Activated T-helper 2 cell treated with anti-CD3 and anti-CD28 coated beads, Interferon-gamma antibody, Interleukin-2, Interleukin-4, amounts not matched to agents 10 μg/mL and 5 μg/mL and 100 μg/mL, durations not matched to agents 14 hours and 24 hours and 36 hours (primary cell): ENCODE results near the gene NPY2R. TPM values are rescaled to one million over a fixed set of nuclear protein-coding genes. Genes with fewer than 3 reads are reported as not detected.

Experiments
- DNase-seq: peaks from one replicate; pipeline ENCODE4 v3.0.0; 2021; ENCODE audit warnings: low spot score
- H3K27ac Mint-ChIP-seq: one replicate; pipeline ENCODE4 v1.8.0; 2021; ENCODE audit warnings: mixed read lengths
- H3K27me3 Mint-ChIP-seq: one replicate; pipeline ENCODE4 v1.8.0; 2021; ENCODE audit warnings: low read depth, mixed read lengths
- H3K36me3 Mint-ChIP-seq: one replicate; pipeline ENCODE4 v1.8.0; 2021; ENCODE audit warnings: low read depth, mixed read lengths
- H3K4me1 Mint-ChIP-seq: one replicate; pipeline ENCODE4 v1.8.0; 2021; ENCODE audit warnings: low read depth, mixed read lengths
- H3K4me3 Mint-ChIP-seq: one replicate; pipeline ENCODE4 v1.8.0; 2021; ENCODE audit warnings: low read depth, mild to moderate bottlenecking, moderate library complexity, mixed read lengths
- H3K9me3 Mint-ChIP-seq: one replicate; pipeline ENCODE4 v1.8.0; 2021; ENCODE audit warnings: mixed read lengths
- intact Hi-C: fragments of 100-400 bp; cut with micrococcal nuclease; formaldehyde crosslinking; loops from one replicate; pipeline ENCODE4 v1.15.1; 2023
- total RNA-seq: library from RNA; stranded (reverse); gene quantifications from 2 replicates; pipeline ENCODE4 v1.2.3, GENCODE V29; 2022

Gene NPY2R
- total RNA-seq, 1 donor from 2014 or later = not detected

GRCh38 chr4:155227131-155227530, 18.7 kb downstream of the NPY2R start:
- DNase-seq = no peak
- Mint-ChIP-seq H3K27me3 (no peaks in the 10 kb centered on the region), H3K36me3 (no peaks in the 10 kb centered on the region), H3K9me3 (no peaks in the 10 kb centered on the region), H3K27ac (no peak overlapping the region), H3K4me1 (no peaks in the 10 kb centered on the region), H3K4me3 (no peak overlapping the region)
- intact Hi-C loops = no loop called here

DNA sequence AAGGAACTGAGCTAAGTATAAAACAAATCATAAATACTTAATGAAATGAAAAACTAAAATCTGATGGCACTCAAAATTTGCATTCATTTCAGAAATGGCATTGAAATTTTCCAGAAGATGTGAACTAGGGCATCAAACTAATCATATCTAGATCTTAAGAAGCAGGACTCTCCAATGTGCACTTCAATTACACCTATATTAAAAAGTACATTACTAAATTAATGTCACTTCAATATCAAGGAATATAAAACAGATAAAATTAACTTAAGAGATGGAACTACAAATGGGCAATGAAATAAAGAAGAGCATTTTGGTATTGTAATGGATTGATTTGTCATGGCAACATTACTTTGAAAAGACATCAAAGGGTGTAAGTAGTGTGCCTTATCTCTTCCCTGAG, 20.3 kb downstream of the NPY2R start:
- Mint-ChIP-seq H3K9me3 (no peaks in the 10 kb centered on the region), H3K4me3 (no peak overlapping the region), H3K27me3 (no peaks in the 10 kb centered on the region), H3K4me1 (no peaks in the 10 kb centered on the region), H3K27ac (no peak overlapping the region), H3K36me3 (no peaks in the 10 kb centered on the region)
- intact Hi-C loops = no loop called here
- DNase-seq = no peak

- no peaks in the 10 kb centered on the region for H3K27me3 Mint-ChIP-seq
- DNase-seq = no peak
- no peaks in the 10 kb centered on the region for H3K4me1 Mint-ChIP-seq
- H3K9me3 Mint-ChIP-seq = no peaks in the 10 kb centered on the region
- no peaks in the 10 kb centered on the region for H3K36me3 Mint-ChIP-seq
- intact Hi-C loops = no loop called here
- no peak overlapping the region for H3K27ac Mint-ChIP-seq
- H3K4me3 Mint-ChIP-seq = no peak overlapping the region
These were observed 24.0 kb downstream of the NPY2R start for GRCh38 chr4:155232432-155232831.

DNA sequence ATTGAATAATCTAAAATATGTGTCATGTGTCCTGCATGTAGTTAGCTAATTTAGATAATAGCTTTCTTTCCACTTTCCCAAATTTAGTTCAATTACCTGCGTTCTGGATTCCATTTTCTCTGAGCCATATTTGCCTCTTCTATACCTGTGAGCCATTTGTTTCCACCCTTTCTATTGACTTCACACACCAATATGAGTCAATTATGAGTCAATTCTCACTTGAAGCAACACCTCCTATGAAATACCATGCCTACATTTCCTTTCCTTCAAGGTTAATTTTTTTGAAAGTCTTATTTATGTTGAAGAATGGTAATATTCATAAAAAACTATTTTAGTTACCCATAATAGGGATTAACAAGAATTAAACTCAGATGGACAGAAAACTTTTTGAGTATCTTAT, 25.8 kb downstream of the NPY2R start:
- H3K4me1 Mint-ChIP-seq = no peaks in the 10 kb centered on the region
- H3K9me3 Mint-ChIP-seq = no peaks in the 10 kb centered on the region
- H3K27me3 Mint-ChIP-seq = no peaks in the 10 kb centered on the region
- no peak overlapping the region for H3K27ac Mint-ChIP-seq
- intact Hi-C loops = no loop called here
- no peak for DNase-seq
- no peak overlapping the region for H3K4me3 Mint-ChIP-seq
- H3K36me3 Mint-ChIP-seq = no peaks in the 10 kb centered on the region

- Mint-ChIP-seq H3K4me3 (no peak overlapping the region), H3K36me3 (no peaks in the 10 kb centered on the region), H3K27me3 (no peaks in the 10 kb centered on the region), H3K9me3 (no peaks in the 10 kb centered on the region), H3K4me1 (no peaks in the 10 kb centered on the region), H3K27ac (no peak overlapping the region)
- intact Hi-C loops = no loop called here
- no peak for DNase-seq
These were observed 29.1 kb downstream of the NPY2R start for GRCh38 chr4:155237567-155237966.

GRCh38 chr4:155241225-155241624, 32.8 kb downstream of the NPY2R start:
- Mint-ChIP-seq H3K9me3 (no peaks in the 10 kb centered on the region), H3K4me1 (no peaks in the 10 kb centered on the region), H3K27me3 (no peaks in the 10 kb centered on the region), H3K36me3 (no peaks in the 10 kb centered on the region), H3K4me3 (no peak overlapping the region), H3K27ac (no peak overlapping the region)
- no peak for DNase-seq
- intact Hi-C loops = no loop called here

DNA sequence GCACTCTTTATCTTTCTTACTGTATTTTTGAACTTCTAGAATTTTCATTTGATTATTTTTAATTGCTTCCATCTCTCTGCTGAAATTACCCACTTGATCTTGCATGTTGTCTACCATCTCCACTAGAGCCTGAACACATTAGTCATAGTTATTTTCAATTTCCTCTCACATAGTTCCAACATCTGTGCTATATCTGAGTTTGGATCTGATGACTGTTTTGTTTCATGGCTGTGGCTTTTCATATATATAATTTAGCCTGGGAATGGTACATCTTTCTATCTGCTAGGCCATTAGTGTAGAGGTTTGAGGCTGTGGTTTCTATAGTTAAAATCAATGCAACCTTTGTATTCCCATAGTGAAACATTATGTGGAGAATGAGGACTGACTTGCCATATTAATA, 33.2 kb downstream of the NPY2R start:
- H3K4me1 Mint-ChIP-seq = no peaks in the 10 kb centered on the region
- H3K9me3 Mint-ChIP-seq = no peaks in the 10 kb centered on the region
- no peak for DNase-seq
- intact Hi-C loops = no loop called here
- no peak overlapping the region for H3K4me3 Mint-ChIP-seq
- no peaks in the 10 kb centered on the region for H3K27me3 Mint-ChIP-seq
- no peak overlapping the region for H3K27ac Mint-ChIP-seq
- no peaks in the 10 kb centered on the region for H3K36me3 Mint-ChIP-seq

- Mint-ChIP-seq H3K27ac (no peak overlapping the region), H3K9me3 (no peaks in the 10 kb centered on the region), H3K36me3 (no peaks in the 10 kb centered on the region), H3K4me1 (no peaks in the 10 kb centered on the region), H3K4me3 (no peak overlapping the region), H3K27me3 (no peaks in the 10 kb centered on the region)
- intact Hi-C loops = no loop called here
- DNase-seq = no peak
These were observed 36.7 kb downstream of the NPY2R start for GRCh38 chr4:155245105-155245504.

DNA sequence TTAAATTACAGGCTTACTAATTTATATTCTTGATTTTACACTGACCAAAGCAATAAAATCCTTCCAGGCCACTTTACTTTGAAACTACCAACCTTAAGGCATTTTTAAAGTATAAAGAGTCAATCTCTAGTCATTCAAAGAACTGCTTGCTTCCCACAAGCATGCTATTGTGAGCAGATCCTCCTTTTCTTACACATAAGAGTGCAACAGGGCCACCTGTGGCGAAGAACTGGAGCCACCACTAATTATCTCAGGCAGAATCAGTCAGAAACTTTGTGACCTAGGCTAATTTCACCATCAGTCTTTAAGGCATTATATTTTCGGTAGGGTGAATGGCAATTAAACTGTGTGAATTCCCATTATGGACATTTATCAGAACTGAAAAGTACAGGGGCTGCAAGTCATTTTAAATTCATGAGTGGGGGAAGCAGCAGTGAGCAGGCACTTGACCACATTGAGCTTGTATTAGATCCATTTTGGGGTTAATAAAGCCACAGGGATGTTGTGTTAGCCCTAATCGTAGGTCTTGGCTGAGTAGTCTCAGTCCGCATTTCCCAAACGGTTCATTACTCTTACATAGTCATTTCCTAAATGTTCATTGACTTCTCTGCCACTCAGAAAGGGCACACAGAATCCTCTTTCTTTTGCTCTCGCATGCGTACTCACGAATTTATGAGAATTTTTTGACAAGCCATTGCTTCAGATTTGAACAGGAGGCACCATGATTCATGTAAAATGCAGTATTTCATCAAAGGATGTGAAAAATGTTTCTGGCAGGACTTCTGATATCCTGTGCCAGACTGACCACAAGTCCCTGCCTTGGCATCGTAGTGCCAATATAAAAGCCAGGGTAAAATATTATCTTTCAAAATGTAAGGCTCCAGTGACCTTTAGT, 39.8 kb downstream of the NPY2R start:
- intact Hi-C loops = no loop called here
- no peaks in the 10 kb centered on the region for H3K27me3 Mint-ChIP-seq
- no peak overlapping the region for H3K4me3 Mint-ChIP-seq
- no peak overlapping the region for H3K27ac Mint-ChIP-seq
- H3K4me1 Mint-ChIP-seq = no peaks in the 10 kb centered on the region
- no peaks in the 10 kb centered on the region for H3K9me3 Mint-ChIP-seq
- no peaks in the 10 kb centered on the region for H3K36me3 Mint-ChIP-seq
- no peak for DNase-seq

DNA sequence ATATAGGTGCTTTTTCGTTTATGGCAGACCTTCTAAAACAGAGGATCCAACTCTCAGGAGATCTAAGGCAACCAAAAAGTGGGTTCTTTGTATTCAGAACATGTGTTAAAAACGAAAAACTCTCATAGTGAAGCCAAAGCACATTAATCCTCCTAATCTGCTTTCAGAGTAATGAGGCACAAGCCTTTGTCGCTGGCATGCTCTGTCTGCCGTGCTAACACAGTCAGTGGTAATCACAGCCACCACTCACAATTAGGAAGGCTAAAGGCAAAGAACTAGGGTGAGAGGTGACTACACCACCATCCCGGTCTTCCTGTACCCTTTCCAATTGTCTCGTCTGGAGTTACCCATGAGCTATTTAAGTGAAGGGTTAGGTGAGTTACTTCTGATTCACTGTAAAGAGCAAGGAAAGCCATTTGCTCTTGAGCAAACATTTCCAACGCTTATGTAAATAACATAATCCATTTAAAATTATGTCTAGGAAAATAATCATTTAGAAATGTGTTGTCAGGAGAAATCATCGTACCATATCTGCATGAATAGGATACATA, 40.7 kb downstream of the NPY2R start:
- Mint-ChIP-seq H3K27ac (no peak overlapping the region), H3K27me3 (no peaks in the 10 kb centered on the region), H3K4me3 (no peak overlapping the region), H3K36me3 (no peaks in the 10 kb centered on the region), H3K9me3 (no peaks in the 10 kb centered on the region), H3K4me1 (no peaks in the 10 kb centered on the region)
- no peak for DNase-seq
- intact Hi-C loops = no loop called here

- DNase-seq = no peak
- Mint-ChIP-seq H3K27ac (no peak overlapping the region), H3K36me3 (no peaks in the 10 kb centered on the region), H3K4me3 (no peak overlapping the region), H3K9me3 (no peaks in the 10 kb centered on the region), H3K27me3 (no peaks in the 10 kb centered on the region), H3K4me1 (no peaks in the 10 kb centered on the region)
- intact Hi-C loops = no loop called here
These were observed 43.9 kb downstream of the NPY2R start for GRCh38 chr4:155252327-155252726.

DNA sequence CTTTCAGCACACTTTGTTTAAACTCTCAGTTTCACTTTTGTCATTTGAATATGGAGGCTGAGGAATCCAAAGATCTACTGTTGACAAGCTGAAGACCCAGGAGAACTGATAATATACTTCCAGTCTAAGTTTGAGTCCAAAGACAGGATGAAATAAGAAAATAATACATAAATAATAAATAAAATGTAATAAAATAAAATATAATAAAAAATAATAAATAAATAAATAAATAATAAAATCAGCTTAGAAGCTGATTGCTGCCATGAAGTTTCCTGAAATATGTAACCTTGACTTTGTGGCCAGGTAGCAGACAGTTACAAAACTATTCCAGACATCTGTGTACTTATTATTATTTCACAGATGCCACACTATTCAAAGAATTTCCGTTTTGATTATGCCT, 55.0 kb downstream of the NPY2R start:
- H3K36me3 Mint-ChIP-seq = no peaks in the 10 kb centered on the region
- no peak overlapping the region for H3K4me3 Mint-ChIP-seq
- H3K4me1 Mint-ChIP-seq = no peaks in the 10 kb centered on the region
- H3K27ac Mint-ChIP-seq = no peak overlapping the region
- H3K27me3 Mint-ChIP-seq = no peaks in the 10 kb centered on the region
- H3K9me3 Mint-ChIP-seq = no peaks in the 10 kb centered on the region
- DNase-seq = no peak
- intact Hi-C loops = no loop called here

DNA sequence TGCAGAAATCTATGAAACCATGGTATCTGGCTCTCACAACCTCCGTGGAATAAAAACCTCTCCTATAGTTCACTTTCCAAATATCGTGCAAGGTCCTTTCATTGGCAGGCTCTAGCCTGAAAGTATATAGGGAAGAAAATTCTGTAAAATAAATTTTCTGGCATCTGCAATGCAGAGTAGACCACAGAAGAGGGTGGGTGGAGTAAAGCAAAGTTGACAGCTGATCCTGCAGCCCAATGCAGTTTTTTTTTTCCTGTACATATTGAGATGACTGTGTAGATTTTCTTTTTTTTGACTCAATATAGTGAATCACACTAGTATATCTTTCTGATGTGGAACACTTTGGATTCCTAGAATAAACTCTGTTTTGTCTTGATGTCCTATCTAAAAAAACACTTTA, 56.7 kb downstream of the NPY2R start:
- H3K4me1 Mint-ChIP-seq = no peaks in the 10 kb centered on the region

More for the DNA sequence above, 56.7 kb downstream of the NPY2R start:
- no peaks in the 10 kb centered on the region for H3K36me3 Mint-ChIP-seq
- H3K27me3 Mint-ChIP-seq = no peaks in the 10 kb centered on the region
- no peak overlapping the region for H3K27ac Mint-ChIP-seq
- H3K4me3 Mint-ChIP-seq = no peak overlapping the region
- intact Hi-C loops = no loop called here
- no peak for DNase-seq
- H3K9me3 Mint-ChIP-seq = no peaks in the 10 kb centered on the region
